HG02798 (cell line): ENCODE measurements around the gene CELF2.
A peak's percentile ranks its signal among the peaks of the same experiment; 100 is the strongest.

Source experiments
- ATAC-seq: cut with Tn5 transposase; IDR thresholded peaks from one replicate; pipeline ENCODE4 v1.9.1; 2021; ENCODE audit warnings: mild to moderate bottlenecking; ENCODE audit not compliant: unreplicated experiment, poor library complexity

Gene CELF2

DNA sequence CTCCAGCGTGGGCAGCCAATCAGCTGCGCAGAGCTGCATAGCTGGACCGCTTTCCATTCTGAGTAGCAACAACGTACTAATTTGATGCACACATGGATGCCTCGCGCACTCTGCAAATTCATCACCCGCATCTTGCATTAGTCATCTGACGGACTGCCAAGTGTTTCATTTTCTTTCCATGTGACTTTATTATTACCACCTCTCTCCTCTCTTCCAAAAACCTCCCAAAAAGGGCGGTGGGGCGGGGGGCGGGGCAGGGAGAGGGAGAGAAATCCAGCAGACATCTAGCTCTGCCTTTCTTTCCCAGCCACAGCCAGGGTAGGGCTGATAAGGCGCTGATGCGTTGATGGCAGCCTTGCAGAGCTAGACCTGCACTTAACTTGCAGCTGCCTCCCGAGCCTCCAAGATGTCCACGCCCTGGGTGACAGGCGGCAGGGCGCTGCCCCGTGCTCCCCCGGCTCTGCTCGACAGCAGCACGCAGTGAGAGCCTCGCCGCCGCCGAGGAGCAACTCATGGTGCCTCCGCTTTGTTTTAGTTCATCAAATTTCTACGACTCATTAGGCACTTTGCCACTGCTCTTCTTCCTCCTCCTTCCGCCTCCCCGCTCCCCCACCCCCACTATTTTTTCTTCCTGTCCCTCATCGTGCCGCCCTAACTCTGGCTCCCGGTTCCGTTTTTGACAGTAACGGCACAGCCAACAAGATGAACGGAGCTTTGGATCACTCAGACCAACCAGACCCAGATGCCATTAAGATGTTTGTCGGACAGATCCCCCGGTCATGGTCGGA, 147.3 kb downstream of the CELF2 start:
- peak; percentile 19 for ATAC-seq

DNA sequence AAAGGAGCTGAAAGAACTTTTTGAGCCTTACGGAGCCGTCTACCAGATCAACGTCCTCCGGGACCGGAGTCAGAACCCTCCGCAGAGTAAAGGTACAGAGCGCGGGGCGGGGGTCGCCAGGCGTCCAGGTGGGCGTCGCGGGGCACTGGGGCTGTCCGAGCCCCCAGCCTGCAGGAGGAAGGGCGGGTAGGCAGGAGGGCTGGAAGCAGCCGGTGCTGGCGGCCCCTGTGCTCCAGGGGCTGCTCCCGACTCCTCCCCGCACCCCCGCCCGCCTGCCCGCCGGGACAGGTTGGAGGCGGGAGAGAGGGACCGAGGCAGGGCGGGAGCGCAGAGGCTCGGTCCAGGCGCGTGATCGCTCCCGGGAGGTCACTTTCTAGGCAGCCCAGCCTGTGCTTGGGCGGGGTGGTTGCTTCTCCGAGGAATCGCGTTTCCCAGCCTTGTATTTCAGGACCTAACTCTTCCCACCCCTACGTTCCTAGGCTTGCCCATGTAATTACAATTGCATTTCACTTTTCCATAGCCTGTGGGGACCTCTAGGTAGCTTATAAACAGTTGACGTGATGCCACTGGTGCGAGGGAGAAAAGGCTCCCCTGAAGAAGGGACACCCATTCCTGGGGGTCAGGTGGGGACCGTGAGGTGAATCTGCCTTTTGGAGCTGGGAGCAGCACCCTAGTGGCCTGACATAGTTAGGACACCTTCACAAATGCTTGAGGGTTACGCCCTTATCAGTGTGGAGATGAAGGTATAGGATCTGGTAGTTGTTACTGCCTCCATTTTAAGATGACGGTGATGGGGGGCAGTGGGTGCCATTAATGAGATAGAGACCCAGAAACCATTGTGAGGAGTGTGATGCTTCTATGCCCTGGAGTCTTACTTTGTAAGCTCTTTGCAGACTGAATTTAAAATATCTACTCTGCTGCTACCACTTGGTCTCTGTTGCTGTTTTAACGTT, 148.2 kb downstream of the CELF2 start:
- peak; percentile 63 for ATAC-seq

DNA sequence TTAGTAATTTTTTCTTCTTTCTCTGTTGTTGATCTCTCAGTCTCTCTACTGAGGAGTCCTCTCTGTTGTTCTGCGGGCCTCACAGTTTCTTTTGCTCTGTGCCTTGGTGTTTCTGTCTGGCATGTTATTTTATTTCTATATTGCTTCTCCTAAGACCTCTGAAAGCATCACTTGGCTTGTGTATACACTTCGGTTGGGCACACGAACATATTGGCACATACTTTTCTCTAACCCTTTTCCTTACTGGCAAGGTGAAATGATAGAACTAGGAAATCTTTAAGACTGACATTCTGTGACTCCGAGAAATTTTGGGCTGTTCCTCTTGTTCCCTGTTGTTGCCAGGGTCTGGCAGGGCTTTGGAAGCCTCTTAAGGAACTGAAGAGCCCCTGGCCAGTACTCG, 148.9 kb downstream of the CELF2 start:
- no peak for ATAC-seq

DNA sequence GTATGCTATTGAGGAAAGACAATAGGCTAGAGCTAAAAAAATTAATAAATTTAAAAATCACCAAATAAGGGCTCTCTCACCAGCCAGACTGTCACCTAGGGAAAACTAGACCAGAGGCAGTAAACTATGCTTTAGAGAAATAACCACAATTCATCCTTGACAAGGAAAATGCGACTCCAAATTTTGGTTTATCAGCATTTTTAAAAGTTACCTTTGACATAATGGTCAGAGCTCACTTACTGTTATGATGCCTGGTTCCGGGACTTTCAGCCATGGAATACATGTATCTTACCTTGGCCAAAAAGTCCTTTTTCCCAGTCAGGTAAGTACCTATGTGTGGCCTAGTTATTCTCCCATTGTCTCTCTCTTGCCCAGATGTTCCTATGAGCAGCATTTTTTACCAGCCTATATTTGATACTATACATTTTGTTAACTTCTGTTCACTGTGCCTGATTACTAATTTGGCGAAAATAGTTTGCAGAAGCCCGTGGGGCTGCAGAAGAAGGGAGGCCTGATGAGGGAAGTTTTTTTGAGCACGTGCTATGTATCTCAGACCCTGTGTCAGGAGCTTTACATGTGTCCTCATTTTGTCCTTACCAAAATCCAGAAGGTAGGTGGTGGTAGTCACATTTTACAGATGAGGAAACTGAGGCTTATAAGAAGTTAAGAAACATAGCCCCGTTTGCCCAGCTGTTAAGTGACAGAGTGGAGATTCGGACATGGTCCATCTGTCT, 149.7 kb downstream of the CELF2 start:
- ATAC-seq, result no peak

DNA sequence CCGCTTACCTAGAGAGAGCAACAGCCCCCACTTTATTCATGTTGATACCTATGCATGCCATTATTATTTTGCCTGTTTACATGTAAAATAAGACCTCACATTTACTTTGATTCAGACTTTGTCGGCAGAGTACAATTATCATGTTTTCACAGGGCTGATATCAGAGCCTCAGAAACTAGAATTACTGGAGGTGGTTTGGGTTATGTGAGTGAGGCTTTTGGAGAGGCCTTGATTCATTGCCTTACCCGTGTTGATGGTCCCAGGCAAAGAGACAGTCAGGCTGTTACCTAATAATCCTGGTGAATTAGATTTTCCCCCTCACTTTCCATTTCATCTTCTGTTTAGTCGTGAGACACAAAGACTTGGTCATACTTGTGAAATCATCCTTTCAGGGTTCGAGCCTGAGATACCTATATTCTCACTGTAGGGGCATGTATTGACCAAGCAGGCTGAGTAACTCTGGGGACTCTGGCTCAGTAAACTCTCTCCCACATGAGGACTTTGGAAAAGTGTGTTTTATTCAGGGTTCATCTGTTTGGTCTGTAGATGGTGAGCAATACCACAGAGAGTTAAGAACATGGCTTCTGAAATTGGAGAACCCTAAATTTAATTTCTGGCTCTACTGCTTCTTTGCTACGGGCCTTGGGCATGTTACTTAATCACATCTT, 150.9 kb downstream of the CELF2 start:
- no peak for ATAC-seq

DNA sequence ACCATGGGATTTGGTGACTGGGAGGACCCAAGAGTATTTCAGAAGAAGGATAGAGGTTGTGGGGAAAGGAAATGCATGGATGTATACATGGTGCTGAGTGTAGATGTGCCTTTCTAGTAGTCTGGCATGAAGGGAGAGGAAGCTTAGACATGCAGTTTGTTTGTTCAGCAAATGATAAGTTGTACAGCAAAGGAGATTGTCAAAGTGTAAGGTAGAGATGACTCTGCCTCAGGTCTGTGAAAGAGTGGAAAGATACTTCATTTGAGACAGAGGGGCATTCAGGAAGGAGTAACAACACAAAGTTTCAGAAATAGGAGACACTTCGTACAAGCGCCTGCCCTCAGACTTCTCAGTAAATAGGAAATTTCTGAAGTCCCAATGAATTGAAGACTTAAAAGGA, 152.3 kb downstream of the CELF2 start:
- ATAC-seq, result no peak

DNA sequence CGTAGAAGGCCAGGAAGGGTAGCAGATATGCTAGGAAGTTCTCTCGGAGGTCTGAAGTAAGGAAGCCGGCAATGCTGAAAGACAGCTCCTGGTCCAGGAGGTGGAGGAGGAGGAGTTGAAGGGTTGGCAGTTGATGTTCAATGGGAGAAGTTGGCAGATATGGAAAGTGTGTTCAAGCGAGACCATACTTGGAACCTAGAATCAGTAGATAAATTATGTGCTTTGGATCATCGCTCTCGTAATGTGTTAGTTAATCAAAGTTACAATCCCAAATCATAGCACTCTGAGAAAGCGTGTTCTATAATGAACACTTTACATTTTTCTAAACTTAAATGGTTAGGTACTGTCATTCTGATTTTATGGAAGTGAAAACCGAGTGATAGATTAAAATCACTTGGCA, 152.9 kb downstream of the CELF2 start:
- no peak for ATAC-seq

DNA sequence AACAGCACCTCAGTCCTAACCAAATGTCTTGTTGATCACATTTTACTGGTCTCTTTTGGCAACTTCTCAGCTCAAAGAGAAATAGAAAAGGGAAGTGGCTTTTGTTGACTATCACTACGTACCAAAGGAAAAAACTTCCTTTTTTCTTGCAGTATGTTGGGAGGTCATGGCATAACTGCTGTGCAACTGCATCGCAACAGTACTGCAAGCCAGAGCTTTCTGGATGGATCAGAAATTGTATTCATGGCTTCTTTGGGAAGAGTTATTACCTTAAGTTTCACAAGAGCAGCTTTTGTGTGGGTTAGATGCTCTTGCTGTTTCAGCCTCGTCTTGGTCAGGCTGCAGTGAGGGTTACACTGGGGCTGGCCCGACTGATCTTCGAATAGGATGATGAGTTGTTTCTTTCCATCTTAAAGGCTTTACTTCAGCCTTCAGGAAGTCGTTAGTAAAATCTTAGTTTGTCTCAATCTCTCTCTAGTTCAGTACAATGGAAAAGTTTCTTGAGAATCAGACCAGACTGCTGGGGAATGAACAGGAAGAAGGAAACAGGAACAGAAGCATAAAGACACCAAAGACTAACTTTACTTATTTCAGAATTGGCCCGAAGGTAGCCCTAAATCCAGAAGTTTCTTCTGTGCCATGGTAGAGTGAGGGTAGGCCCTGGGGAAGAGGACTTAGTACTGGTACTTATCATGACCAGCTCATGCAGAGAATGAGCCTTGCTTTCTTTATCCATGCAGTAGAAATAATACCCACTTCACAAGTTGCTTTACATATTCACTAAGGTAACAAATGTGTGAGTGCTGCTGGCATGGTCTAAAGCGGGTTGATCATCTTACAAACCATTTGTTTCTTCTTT, 153.6 kb downstream of the CELF2 start:
- peak; percentile 47 for ATAC-seq

DNA sequence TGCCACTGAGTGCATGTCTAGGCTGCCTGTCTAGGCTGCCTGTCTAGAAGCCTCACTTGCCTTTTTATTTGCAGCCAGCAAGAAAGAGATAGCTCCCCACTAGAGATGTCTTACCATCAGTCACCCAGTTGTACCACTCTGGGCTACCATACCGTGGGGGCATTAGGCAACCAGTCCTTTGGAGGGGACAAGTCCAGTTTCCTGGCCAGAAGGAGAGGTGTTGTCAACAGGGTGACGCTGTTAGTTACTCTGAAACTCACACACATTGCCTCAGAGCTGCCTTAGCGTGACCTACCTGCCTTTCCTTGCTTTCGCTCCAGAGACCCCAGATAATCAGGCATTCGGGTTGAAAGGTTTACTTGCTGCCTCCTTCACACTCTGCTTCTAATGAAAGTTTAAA, 155.4 kb downstream of the CELF2 start:
- no peak for ATAC-seq

DNA sequence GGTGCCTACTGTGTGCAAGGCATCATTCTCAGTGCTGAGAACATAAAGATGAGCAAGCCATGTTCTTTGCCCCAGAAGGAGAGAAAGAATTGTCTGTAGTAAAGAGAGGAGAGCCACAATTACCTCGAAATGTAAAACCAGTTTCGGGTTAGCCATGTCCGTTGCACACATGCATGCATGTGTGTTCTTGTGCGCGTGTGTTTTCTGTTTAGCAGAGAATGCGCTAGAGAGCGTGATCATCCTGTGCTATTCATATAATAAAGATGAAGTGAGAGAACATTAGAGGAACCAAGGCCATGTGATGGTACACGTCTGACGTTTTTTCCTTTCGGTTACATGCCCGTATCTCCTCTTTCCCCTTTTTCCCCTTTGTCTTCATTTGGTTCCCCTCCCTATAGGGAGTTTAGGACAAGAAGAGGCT, 158.2 kb downstream of the CELF2 start:
- ATAC-seq, result peak; percentile 33

DNA sequence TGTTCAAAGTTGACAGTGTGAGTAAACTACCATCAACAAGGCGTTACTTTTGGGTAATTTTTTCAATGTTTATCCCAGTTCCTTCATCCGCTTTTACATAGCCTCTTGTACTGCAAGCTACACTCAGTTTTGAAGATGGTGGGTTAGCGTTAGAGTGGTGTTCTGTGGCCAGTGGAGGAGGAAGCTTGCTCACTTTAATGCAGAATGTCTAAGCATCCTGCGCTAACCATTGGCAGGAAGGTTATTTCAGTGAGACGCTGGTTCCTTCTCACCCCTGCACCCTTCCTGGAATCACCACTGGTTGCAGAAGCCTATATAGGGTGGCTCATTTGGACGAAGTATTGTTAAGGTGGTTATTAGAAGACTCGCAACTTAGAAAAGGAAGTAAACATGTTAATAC, 159.1 kb downstream of the CELF2 start:
- ATAC-seq, result no peak

DNA sequence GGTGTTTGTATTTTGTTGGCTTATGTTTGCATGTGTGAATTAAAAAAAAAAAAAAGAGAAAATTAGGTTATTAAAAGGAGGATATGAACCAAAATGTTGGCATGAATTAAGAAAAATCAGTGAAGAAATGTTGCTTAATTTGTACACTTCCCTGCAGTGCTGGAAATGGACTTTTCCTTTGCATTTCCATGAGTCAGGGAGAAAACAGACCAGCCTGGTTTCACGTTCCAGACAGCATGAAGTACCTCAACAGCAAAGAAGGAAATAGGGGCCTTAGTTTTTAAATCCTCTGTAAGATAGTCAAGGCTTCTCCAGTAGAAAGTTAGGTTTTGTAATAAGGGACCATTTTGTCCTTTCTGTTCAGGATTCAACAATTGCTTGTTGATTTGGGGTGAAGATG, 159.7 kb downstream of the CELF2 start:
- no peak for ATAC-seq

DNA sequence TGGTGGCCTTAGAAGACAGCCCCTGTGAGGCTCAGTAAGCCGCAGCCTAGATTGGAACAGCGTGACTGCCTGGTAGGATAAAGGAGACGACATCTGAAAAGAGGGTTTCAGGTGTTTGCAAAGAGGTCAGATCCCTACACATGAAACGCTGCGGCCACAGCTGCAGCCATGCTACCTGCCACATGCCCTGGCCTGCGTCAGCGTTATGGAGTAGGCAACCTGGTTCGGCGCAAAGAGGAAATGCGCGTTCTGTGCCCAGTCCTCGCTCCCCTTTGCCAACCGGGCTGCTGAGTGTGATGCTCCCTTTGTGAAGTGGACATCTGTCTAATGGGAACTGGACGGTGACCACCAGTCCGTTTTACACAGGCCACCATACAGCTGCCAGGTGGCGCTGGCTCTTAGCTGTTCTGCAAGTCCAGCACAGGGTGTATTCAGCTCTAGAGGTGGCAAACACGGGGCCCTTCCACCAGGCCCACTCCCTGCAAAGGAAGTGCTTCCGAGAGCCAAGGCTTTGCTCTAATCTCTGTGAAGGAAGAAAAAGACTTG, 160.3 kb downstream of the CELF2 start:
- ATAC-seq, result peak; percentile 14

DNA sequence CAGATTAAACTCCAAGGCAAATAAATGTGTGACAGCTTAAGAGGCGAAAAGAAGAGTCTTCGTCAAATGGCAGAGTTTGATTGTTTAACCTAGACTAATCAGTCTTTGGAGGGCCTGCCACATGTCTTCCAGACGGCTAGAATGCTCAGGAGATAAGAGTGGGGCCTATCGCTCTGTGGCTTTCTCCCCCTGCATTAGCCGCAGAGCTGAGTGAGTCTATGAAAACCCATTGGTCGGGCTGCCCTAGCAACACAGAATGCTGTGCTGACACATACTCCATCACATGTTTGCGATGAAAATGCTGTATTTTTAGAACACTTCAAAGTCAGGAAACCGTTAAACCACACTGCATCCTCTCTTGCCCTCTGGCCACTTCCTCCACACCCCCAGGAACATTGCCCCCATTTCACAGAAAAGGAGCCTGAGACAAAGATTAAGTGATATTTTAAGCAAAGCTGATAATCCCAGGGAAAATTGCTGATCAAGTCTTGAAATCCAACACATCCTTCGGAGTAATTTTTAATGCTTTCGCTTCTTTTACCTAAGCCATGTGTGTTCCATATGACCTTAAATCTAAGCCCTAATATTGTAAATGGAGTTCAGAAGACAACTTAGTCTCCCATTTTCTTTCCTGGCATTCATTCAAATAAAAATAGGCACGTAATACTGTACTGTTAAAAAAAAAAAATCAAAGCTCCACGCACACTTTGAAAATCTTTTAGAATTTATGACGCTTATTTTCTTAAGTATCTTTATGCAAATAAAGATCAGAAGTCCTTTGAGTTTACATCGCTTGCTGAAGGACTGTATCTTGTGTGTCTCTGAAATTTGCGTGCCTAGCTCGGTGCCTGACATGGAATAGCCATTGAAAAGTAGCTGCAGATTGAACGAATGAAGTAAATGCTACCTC, 161.2 kb downstream of the CELF2 start:
- peak; percentile 87 for ATAC-seq

DNA sequence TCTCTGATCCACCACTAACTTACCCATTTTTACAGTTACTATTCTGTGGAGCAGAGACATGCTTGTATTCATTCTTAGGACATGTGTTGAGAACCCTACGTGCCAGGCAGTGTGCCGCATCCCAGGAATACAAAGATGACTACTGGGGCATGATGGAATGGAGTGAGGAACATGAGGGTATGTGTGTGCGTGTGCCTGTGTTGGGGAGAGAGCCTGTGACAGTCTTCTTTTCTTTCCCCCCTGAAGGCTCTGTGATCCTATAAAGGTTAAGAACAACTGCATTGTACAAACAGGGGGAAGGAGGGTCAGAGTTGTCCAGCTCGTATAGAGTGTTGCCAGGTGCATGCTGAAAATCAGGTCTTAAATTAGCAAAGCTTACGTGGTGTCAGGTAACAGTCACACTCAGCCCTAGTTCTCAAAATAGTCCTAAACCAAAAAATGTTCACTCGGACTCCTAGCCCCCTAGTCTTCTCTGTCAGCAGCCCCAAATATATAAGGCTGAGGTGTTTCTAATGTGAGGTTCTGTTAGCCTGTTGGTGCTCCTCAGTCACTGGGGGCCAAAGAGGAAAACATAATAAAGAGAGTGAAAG, 161.9 kb downstream of the CELF2 start:
- ATAC-seq, result no peak

DNA sequence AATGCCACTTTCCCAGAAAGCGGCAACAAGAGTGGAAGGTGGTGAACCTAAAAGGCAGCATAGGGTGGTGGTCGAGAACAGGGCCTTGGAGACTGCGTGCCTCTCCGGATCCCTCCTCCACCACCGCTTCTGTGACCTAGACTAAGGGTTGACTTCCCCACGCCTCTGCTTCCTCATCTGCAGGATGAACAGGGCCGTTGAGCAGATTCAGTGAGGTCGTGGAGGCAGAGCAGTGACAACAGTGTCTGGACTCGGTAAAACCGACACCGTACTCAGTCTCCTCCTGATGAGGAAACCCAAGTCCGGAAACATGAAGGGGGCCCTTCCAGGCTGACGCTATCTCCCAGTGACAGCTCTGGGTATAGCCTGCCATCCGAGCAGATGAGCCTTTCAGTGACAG, 162.6 kb downstream of the CELF2 start:
- no peak for ATAC-seq

DNA sequence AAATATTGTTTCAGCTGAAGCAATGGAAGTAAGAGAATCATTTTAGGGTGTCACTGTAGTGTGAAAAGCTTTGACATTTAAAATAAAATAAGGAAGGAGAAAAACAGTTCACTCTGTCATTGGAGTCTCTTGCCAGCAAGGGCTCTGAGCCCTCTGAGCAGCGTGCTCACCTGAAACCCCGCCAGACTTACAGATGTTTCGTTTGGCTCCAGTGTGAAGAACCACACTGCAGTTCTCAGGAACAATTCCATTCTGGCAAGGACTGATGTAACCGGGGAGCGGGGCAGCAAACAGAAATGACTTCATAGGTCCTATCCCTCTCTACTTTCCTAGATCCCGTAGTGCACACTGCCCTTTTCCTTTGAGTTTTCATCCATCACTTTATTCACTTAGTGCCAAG, 164.3 kb downstream of the CELF2 start:
- ATAC-seq, result no peak

DNA sequence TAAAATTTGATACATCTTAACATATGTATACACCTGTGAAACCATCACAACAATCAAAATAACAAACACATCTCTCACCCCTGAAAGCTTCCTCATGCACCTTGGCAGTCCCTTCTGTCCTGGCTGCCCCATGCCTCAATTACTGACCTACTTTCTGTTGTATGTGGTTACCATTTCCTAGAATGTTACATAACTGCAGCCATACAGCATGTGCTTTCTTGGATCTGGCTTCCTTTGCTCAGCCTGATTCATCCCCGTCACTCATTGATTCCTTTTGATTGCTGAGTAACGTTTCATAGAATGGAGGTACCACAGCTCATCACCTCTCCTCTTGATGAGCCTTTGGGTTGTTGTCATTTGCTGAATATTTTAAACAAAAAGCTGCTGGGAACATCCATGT, 165.3 kb downstream of the CELF2 start:
- ATAC-seq, result no peak
